Stimulated activated naive CD4-positive, alpha-beta T cell (primary cell): ENCODE results near the gene TFEB.
A peak's percentile ranks its signal among the peaks of the same experiment; 100 is the strongest.
"Not testable (repeated sequence)": the region's sequence is repeated elsewhere in the genome, so short reads cannot be mapped to it uniquely, and the experiment has no call there.

Source experiments
- DNase-seq, 6 experiments: peaks; one replicate each; lab custom pipeline; 2025; lab: John Stamatoyannopoulos, UW

The TFEB gene

DNA sequence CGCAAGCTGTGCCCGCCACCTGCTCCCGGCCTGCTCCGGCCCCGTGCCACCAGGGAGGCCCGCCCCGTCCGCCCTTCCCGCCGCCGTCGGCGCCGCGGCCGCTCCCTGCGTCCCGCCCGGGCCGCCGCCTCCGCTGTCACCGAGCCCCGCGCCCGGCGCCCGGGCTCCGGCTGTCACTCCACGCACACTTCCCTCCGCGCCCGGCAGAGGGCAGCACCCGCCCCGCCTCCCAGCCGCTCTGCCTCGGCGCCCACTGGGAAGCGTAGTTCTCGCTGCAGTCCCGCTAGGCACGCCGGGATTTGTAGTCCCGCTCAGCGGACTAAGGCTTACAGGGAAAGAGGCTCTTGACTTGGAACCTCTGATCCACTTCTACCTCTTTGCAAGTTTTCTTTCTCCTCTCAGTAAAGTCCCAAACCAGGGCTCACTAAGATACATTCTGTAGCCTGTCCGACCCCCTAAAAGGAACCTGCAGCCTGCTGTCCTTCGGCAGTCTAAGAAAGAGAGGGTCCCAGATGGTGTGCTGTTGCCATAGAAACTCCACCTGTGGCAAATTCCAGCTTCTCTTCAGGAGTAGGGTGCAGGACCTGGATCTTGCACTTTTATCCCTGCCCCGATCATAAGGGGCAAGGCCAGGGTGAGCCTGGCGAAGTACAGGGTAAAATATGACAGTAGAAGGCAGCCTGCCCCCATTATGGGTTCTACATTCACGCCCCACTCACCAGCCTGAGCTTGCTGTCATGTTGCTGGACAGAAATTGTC is at the start of gene TFEB:
Gene TFEB (minus strand): TSS at position 182 of the 759 bp plus-strand sequence. CDS start 44,395 bp downstream, outside the sequence.
- DNase-seq: peak; percentile 84 to 93 (median 90)

DNA sequence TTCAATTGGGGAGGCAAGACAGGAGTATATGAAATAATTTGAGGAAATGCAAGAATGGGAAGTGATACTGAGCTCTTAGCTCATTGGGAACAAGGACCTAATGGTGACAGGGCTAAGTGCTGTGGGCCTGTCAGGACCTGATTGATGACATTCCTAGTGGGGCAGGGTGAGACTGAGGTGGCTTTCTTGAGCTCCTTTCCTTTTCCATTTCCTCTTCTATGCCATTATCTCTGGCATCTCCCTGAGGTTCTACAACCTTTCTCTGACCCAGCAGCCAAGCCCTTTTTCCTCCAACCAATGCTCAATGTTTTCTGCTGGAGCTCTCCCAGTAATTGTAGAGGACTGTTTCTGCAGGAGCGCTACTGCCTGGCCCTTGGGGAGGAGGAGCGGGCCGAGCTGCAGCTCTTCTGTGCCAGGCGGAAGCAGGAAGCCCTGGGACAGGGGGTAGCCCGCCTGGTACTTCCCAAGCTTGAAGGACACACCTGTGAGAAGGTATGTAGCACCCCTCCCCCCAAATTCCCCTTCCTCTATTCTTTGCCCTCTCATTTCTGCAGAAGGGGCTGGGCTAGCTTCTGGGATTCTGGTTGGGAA is 49.3 kb upstream of the TFEB start:
- DNase-seq: no peak

DNA sequence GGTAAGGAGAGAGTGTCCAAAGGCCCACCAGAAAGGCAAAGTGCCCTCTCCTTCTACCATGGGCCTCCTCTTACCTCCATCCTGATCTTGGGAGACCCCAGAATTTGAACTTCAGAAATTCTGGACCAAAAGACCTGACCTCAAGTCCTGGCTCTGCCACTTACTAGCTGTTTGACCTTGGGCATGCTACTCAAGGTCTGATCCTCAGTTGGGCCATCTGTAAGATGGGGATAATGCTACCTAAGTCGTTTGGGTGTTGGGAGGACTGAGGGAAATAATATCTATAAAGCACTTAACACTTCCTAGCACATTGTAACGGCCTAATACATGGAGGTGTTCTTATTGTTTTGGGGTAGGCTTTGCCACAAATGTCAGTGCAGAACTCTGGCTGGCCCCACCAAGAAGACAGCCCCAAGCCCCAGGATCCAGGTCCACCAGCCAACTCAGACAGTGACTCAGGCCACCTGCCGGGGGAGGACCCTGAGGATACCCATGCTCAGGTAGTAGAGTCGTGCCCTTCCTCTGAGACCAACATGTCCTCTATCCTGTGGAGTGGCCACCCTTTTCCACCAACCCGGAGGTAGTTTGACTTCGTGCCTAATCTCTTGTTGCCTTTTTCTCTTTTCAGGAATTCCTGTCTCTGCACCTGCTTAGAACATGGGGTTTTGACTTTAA is 47.8 kb upstream of the TFEB start:
- no peak for DNase-seq

DNA sequence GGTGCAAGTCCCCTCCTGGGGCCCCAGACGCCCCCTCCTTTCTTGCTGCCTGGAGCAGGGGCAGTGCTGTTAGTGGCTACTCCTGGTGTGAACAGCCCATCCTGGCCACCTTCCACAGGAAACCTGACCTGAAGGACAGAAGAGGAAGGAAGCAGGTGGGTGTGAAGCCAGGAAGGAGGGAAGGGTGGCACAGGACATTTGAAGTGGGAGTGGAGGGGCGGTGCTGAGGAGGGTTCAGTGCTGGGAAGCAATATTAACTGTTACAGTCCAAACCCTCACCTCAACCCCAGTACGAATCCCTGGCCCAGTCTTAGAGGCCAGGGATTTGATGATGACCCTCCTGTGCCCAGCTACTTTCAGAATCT is 45.9 kb upstream of the TFEB start:
- no peak for DNase-seq

DNA sequence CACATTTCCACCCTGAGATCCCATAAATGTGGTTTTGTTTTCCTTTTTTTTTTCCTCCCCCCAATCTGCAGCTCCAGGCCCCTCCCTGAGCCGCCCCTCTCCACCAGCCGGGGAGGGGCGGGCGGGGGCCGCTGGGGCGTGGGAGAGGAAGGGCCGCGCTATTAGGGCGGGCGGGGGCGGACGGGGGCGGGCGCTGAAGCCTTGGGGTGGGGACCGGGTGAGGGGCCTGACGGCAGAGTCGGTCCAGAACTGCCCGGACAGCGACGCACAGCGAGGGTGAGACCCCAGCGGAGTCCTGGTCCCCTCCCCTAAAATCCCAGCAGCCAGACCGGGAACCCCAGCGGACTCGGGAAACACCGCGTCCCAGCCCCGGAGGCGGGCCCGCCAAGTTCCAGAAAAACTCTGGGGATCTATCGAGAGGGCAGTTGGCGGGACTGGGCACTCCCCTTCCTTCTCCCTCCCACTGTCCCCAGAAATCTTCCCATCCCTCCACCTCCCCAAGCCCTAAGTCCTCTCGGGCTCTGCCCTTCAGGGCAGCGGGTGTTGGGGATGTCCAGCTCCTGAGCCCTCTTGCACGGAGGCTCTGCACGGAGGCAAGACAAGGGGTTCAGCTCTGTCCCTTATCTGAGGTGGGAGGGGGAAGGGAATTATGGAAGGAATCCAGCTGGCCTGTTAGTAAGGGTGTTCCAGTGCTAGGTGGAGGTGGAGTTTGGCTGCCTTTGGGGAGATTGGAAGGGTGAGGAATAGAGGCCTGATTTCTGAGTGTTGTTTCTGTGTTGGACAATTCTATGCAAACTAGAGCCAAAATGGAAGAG is 45.4 kb upstream of the TFEB start, which contains the start of gene PRICKLE4:
Gene PRICKLE4 (plus strand): TSS at position 232 of the 815 bp plus-strand sequence. CDS start 2,692 bp downstream, outside the sequence.
- peak in 2 of 6 experiments; percentile 20 to 36 for DNase-seq

DNA sequence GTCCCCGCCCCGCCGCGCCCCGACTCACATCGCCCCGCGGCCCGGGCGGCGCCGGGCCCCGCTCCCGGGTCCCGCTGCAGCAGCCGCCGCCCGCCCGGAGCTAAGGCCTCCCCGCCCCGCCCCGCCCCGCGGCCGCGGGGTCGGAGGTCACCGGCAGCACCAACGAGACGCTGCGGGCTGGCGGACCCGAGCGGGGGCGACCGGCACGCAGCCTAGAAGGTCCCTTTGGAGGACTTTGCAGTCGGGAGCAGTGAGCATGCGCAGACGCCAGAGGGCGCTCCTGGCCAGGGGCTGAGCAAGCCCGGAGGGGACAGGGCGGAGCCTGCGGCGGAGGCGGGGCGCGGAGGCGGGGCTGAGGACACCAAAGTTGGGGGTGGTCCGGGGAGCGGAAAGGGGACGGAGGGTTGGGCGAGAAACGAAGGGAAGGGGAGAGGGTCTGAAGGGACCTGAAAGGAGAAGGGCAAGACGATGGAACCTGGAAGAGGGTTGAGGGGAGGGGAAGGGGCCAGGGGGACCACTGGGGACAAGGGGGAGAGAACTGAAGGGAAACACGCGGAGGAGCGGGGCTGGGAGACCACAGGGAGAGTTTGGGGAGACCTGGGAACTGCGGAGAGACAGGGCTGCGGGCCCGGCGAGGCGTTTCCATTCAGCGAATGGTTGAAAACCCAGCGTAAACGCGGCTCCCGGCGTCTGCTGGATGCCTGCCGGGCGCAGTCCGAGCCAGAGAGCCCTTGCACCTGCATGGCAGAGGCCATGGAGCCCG is 44.6 kb upstream of the TFEB start, which contains the start of gene FRS3:
Gene FRS3 (minus strand): TSS at position 113 of the 763 bp plus-strand sequence. CDS start 2,913 bp downstream, outside the sequence.
- peak; percentile 92 to 98 (median 98) for DNase-seq

DNA sequence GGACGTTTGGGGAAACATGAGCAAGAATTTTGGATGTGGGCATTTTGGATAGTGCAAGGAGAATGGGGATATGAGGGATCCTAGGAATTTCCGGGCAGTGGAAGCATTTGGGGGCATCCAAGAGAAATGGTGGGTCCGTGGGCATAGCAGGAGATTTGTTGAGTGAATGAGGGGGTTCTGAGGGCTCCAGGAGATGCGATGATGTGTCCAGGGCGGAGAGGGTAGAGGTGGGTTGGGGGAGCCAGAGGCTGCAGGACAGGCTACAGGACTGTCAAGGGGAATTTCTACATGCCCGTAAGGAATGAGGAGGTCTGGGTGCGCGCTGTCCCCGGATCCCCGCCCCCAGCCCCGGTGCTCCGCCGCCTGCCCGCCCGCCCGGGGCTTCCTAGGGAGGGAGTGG is 43.9 kb upstream of the TFEB start:
- DNase-seq: no peak

DNA sequence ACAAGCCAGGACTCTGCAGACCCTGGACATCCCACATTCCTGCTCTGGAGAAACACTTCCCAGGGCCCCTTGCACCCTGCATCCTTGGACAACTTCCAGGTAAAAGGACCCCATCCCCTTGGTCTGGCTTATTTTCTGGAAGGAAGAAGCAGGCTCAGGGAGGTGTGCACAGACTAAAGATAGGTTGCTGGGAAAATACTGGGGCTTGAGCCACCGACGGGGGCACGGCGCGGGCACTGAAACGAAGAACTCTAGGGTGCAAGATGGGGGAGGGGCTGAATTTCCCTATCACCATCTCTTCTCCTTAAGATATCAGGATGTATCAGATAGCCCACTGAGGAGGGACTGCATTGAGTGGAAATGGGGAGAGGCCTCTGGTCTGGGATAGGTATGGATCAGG is 43.5 kb upstream of the TFEB start:
- no peak for DNase-seq

DNA sequence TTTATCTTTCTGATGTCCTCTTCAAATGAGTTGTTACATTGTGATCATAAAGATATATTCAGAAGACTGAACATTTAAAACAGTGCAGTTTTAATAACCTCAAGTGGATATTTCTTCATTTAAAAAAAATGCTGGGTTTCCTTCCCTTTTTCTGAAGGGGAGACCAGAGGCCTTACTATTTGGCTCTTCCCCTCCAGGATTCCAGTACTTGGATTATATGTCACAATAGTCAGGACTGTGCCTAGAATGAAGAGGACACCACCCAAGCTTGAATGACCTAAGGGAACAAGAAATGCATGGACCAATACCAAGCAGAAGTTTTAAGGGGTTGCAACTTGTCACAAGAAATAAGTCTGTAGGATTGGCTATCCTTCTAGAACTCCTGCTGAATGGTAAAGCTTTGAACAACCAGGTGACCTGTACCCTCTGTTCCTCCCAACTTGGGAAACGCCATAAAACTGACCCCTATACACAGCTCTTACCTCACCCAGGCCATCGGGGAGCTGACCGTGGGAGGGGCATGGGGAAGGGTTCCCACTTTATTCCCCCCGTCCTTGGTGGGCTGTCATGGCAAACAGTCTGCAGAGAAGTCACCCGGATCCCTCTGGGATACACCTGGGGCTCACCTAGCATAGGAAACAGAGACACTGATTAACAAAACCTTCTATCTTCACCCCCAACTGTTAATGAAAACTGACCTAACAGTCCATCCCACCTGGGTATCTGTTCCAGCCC is 42.3 kb upstream of the TFEB start:
- DNase-seq: no peak

DNA sequence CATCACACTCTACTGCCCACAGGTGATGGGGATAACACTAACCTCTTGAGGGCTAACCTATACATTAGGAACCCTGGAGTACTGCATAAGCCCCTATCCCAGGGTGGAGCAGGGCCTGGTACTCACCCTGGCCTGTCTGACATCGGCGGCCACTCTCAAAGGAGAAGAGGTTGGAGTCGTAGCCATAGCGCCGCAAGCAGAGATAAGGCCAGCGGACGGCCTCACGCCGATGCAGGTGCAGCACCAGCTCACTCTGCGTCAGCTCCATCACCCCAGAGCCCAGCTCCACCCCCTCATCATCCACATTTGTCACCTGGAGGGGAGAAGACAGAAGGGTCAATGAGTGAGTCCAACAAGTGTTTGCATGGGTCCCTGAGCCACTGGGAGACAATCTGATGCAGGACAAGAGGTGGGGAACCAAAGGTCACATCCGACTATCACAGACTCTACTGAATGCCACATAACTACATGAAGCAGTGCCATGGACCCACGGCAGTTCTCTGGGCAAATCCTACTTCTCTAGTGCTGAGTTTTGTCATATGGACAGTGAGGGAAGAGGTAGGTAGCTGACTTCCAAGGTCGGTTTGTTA is 40.0 kb upstream of the TFEB start:
- no peak for DNase-seq

DNA sequence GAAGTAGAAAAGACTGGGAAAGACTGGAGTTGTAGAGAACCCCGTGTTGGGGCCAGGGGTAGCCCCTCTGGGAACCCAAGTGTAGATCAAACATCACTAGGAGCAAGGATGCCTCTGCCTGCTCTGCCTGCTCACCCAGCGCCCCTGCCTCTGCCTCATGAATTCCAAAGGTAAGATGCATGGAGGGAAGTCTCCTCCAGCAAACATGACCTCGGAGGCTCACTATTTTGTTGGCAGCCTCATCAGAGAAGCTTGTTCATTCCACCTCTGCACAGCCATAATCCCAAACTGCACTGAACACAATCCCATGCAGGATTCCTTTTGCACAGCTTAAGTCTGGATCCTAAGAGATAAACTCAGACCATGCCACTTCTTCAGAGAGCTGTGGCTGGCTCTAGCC is 39.4 kb upstream of the TFEB start:
- no peak for DNase-seq

DNA sequence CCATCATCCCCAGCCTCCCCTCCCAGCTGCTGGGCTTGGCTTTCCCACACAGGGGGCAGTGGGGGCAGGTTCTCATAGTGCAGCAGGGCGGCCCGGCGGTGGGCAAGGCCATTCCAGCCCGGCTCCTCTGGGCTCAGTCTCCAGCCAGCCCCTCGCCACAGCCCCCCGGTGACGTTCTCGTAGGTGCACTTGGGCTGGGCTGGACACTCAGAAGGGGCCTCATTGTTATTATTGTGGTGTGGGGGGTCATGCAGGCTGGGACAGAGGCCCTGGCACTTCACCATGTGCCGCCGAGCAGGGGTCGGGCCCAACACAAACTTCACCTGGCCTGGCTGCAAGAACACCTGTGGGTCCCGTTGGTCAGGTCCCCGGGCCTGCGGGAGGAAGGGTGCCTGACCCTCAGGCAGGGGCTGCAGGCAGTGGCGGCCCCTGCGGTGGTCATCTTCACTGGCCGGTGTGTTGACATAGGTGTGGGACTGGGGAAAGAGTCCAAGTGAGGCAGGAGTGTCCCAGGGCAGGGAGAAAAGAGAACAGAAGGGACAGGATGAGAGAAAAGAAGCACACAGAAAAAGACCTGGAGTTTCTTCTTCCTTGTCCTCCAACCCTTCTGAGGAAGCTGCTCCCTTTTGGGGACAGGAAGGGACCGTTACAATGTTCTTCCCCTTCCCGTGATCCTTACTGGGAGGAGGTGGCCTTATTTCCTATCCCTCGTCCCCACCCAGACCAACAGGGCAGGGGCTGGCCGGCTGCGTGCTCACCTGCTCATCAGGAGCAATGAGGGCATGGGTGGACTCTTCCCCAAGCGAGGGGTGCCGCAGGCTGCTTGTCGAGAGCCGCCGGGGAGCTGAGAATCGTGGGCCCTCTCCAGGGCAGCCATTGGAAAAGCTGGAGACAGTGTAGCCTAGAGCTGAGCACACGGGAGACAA is 35.9 kb upstream of the TFEB start:
- no peak for DNase-seq

DNA sequence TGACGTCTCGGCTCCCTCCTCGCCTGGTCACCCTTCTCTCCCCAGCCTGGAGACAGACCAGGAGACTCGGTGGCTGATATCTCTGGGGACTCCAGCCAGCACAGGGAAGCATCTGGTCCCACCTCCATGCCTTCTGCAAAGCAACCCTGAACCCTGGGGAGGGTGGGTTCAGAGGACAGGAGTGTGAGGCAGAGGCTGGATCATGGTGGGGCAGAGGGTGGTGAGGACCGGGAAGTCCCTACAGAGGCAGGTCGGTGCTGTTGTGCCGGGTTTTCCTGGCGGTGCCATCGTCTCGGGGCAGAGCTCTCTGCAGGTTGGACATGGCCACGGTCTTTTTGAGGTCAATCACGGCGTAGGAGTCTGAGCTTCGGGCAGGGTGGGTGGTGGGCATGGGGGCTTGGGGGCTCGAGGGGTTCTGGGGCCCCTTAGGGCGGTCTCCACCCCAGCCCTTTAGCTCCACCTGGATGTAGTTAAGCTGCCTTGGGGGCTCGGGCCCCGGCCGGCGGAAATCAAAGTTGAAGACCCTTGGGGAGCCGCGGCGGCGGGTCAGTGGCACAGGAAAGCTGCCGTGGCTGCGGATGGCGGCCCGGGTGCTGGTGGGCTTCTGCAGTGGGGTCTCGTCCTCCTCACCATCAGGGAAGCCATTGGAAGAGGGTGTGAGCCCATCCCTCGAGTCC is 35.1 kb upstream of the TFEB start:
- DNase-seq: no peak

DNA sequence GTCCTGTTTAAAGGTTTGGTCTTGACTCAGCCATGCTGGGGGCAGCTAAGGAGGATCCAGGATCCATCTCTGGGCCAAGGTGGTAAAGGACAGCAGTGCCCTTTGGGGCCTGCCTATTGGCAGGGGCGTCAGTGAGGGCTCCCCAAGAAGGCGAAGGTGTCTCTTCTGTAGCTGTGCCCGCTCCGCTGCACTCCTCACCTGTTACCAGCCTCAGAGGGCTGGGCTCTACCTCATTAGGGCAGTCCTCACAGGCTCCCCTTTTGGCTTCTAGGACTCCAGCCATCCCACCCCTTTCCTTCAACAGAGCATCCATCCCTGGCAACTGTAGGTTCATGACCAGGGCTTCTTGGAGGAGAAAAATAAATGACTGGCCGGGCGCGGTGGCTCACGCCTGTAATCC is 34.0 kb upstream of the TFEB start:
- DNase-seq: no peak

DNA sequence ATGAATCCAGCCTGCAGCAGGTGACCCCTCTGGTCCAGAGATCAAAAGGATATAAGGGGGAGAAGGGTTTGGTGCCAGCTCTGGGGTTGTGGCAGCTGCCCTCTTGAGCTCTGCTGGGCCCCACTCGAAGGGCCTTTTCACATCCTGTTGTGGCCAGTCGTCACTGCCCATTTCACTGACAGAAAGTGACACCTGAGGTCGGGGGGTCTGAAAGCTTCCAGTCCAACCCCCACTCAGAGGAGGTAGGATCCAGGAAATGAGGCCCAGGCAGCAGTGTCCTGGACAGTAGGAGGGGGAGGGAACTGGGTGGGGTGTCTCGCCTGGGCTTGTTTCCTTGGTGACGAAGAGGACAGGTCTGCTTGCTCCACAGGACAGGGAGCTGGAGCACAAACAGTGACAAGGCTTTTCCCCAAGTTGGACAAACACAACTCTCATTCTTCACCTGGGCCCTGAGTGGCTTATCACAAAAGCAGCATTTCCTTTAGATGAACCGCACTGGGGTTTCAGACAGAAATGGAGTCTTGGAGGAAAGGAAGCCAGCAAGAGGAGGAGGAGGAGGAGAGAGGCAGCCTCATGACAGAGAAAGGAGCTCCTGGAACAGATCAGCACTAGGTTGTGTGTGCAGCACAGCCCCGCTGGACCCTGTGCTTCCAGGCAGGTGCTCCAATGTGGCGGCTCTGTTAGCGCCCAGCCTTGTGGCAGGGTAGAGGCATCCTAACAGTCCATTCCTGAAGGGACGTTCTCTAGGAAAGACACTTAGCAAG is 33.3 kb upstream of the TFEB start:
- DNase-seq: no peak

DNA sequence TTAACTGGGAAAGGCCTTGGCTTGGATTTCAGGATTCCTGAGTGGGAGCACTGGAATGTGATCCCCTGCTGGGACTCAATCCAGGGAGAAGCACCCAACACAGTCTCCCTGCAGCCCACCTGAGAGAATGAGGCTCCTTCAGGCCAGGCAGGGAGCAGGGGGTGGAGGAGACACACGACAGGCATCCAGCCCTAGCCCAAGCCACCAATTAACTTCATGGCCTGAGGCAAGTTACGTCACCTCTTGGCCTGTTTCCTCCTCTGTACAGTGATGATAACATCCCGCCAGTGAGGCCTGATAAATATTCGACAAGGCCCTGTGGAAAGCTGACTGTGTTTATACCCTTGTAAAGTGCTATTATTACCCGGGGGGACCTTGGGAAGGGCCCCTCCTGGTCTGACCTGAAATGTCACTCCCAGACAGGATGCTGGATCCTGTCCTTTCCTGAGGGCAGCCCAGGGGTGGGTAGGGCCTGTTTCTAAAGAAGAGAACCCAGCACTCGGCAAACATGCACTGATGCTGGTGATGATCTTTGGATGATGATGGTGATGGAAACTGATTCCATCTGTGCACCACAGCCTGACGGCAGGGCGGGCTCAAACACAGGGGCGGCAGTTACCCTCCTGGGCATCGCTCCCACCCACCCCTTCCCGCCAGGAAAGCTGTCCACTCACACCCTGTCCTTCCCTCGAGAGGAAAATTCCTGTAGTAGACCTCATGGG is 31.9 kb upstream of the TFEB start:
- no peak for DNase-seq

DNA sequence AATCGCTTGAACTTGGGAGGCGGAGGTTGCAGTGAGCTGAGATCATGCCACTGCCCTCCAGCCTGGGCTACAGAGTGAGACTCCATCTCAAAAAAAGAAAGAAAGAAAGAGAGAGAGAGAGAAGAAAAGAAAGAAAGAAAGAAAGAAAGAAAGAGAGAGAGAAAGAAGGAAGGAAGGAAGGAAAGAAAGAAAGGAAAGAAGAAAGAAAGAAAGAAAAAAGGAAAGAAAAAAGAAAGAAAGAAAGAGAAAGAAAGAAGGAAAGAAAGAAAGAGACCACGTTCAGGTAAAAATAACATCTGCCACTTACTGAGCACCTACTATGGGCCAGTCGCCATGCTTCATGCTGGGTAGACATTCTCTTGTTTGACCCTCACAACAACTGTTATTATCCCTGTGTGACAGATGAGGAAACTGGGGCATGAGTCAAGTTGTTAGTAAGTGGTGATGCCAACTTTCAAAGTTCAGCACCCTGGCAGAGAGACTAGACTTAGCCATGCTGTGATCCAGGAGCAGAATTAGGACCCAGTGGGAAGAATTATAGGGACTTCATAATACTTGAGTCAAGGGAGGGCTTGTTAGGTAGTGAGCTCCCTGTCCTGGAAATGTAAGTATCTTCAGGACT is 30.7 kb upstream of the TFEB start:
- not testable (repeated sequence) for DNase-seq
